HepG2 (cell line): ENCODE results near the gene NEAT1. TPM values are rescaled to one million over a fixed set of nuclear protein-coding genes. Genes with fewer than 3 reads are reported as not detected.

Experiments
- AFF4 ChIP-seq: sonication (generic); formaldehyde crosslinking; IDR thresholded peaks from 2 replicates; pipeline ENCODE4 v1.4.0; 2020; ENCODE audit warnings: missing genetic modification reagents
- ARNT2 ChIP-seq: sonication (generic); formaldehyde crosslinking; IDR thresholded peaks from 2 replicates; pipeline ENCODE4 v1.8.0; 2022; ENCODE audit warnings: mild to moderate bottlenecking, low read depth, missing genetic modification reagents, moderate library complexity
- BRD4 ChIP-seq: sonication (generic); formaldehyde crosslinking; IDR thresholded peaks from 2 replicates; pipeline ENCODE4 v1.4.0; 2020; ENCODE audit warnings: missing genetic modification reagents
- CCDC6 ChIP-seq: sonication (generic); formaldehyde crosslinking; IDR thresholded peaks from 2 replicates; pipeline ENCODE4 v1.8.1; 2022; ENCODE audit warnings: mild to moderate bottlenecking, missing genetic modification reagents, moderate library complexity
- KLF11 ChIP-seq: IDR thresholded peaks from 2 replicates; pipeline ENCODE4 v1.6.1; 2016; ENCODE audit warnings: missing compliant biosample characterization
- MXD3 ChIP-seq: IDR thresholded peaks from 2 replicates; pipeline ENCODE4 v1.6.1; 2016; ENCODE audit warnings: mild to moderate bottlenecking, missing biosample characterization, missing genetic modification reagents
- NR2F6 ChIP-seq, 2 experiments: IDR thresholded peaks; 2 replicates each; pipeline ENCODE4 v1.6.1; 2016; ENCODE audit warnings: antibody characterized with exemption in 1 of 2, mild to moderate bottlenecking in 1 of 2
- PBX3 ChIP-seq: sonication (generic); formaldehyde crosslinking; IDR thresholded peaks from 2 replicates; pipeline ENCODE4 v1.8.1; 2023; ENCODE audit warnings: missing genetic modification reagents, inconsistent platforms, borderline replicate concordance
- POLR2A ChIP-seq, 2 experiments: IDR thresholded peaks; 2 replicates each; pipeline ENCODE4 v1.6.1; 2011; ENCODE audit warnings: low read depth in 2 of 2, low read length in 2 of 2, mild to moderate bottlenecking in 1 of 2, moderate library complexity in 1 of 2; ENCODE audit not compliant: insufficient read depth in 1 of 2
- REXO4 ChIP-seq: sonication (generic); formaldehyde crosslinking; IDR thresholded peaks from 2 replicates; pipeline ENCODE4 v1.8.0; 2022; ENCODE audit warnings: missing genetic modification reagents, mild to moderate bottlenecking, borderline replicate concordance
- RFX1 ChIP-seq: fragments of 450-650 bp; IDR thresholded peaks from 2 replicates; pipeline ENCODE4 v1.6.1; 2017
- RFXANK ChIP-seq: IDR thresholded peaks from 2 replicates; pipeline ENCODE4 v1.6.1; 2016
- SIX1 ChIP-seq: sonication (generic); formaldehyde crosslinking; IDR thresholded peaks from 2 replicates; pipeline ENCODE4 v1.4.0; 2020; ENCODE audit warnings: missing genetic modification reagents, borderline replicate concordance
- SOX5 ChIP-seq: IDR thresholded peaks from 2 replicates; pipeline ENCODE4 v1.6.1; 2016; ENCODE audit warnings: borderline replicate concordance
- ZBED4 ChIP-seq: sonication (generic); formaldehyde crosslinking; IDR thresholded peaks from 2 replicates; pipeline ENCODE4 v1.4.0; 2020; ENCODE audit warnings: missing genetic modification reagents, borderline replicate concordance
- ZNF33B ChIP-seq: sonication (generic); formaldehyde crosslinking; IDR thresholded peaks from 2 replicates; pipeline ENCODE4 v1.5.1; 2020; ENCODE audit warnings: mild to moderate bottlenecking, missing genetic modification reagents
- ZNF354B ChIP-seq: sonication (generic); formaldehyde crosslinking; IDR thresholded peaks from 2 replicates; pipeline ENCODE4 v1.8.0; 2022; ENCODE audit warnings: mild to moderate bottlenecking, missing genetic modification reagents
- ZNF496 ChIP-seq: sonication (generic); formaldehyde crosslinking; IDR thresholded peaks from 2 replicates; pipeline ENCODE4 v1.8.1; 2023; ENCODE audit warnings: mild to moderate bottlenecking, moderate library complexity, missing genetic modification reagents; ENCODE audit not compliant: insufficient replicate concordance
- ZNF816 ChIP-seq: sonication (generic); formaldehyde crosslinking; IDR thresholded peaks from 2 replicates; pipeline ENCODE4 v1.8.0; 2022; ENCODE audit warnings: missing genetic modification reagents, mild to moderate bottlenecking, borderline replicate concordance
- polyA plus RNA-seq, 8 experiments: library from polyadenylated mRNA; depleted of rRNA in 3 of 8; stranded (reverse) in 7 of 8; unstranded in 1 of 8; fragments of >200 nt; fragmentation: Illumina TruSeq in 4 of 8; extraction: Trizol in 4 of 8; gene quantifications; 2 replicates each; pipeline versions ENCODE4 v1.2.1 to v1.2.3, GENCODE V29; 2011 to 2016; ENCODE audit warnings: low read depth in 4 of 8, missing spikeins in 1 of 8, mixed read lengths in 1 of 8; ENCODE audit not compliant: insufficient read depth in 1 of 8
- total RNA-seq, 5 experiments: library from RNA; depleted of rRNA; stranded (reverse); fragments of >200 nt; fragmentation: Illumina TruSeq; extraction: Trizol; gene quantifications; 2 replicates each; pipeline ENCODE4 v1.2.3, GENCODE V29; 2016; ENCODE audit warnings: low read depth in 1 of 5

NEAT1 gene
- total and polyA plus RNA-seq, 2 of the 13 experiments (the other 11 are each of a cell fraction or from before 2014, with no cell fraction given): 20.5 to 41.2 TPM

GRCh38 chr11:65425971-65426838 lies 3.6 kb downstream of the NEAT1 start (continued):
- TF ChIP-seq ZBED4 (no peak), MXD3 (CRISPR knock-in tag) (no peak), POLR2A (IDR thresholded peaks at IDR 0.05; ENCODE audit: insufficient read depth in 1 of 2, low read depth in 2 of 2, low read length in 2 of 2) (peak in 1 of 2 experiments; percentile 60; a peak in 2 of 4 replicates), AFF4 (CRISPR knock-in tag) (0 out of 2 replicates have a peak, but pooled peaks have one; percentile 68), PBX3 (CRISPR knock-in tag) (no peak), REXO4 (CRISPR knock-in tag) (no peak), RFX1 (no peak), RFXANK (no peak), CCDC6 (CRISPR knock-in tag) (no peak), ZNF33B (CRISPR knock-in tag) (no peak), BRD4 (CRISPR knock-in tag) (no peak), KLF11 (CRISPR knock-in tag) (no peak), NR2F6 (IDR thresholded peaks at IDR 0.05) (no peak), NR2F6 (CRISPR knock-in tag; IDR thresholded peaks at IDR 0.05) (no peak), ZNF816 (CRISPR knock-in tag) (no peak), SOX5 (CRISPR knock-in tag) (0 out of 2 replicates have a peak, but pooled peaks have one; percentile 5), SIX1 (CRISPR knock-in tag) (no peak), ARNT2 (CRISPR knock-in tag) (no peak; the same call in 1 of the 2 replicates), ZNF496 (CRISPR knock-in tag) (no peak), ZNF354B (CRISPR knock-in tag) (no peak)
